SK-N-SH (cell line): ENCODE results near the gene CFAP20DC. TPM values are rescaled to one million over a fixed set of nuclear protein-coding genes. Genes with fewer than 3 reads are reported as not detected.

Experiments used
- CTCF ChIA-PET: fragments of 300-600, 350-600 bp; formaldehyde crosslinking; extraction: SDS; loops from one replicate; lab custom pipeline; 2021; lab: Yijun Ruan, JAX
- POLR2A ChIA-PET: fragments of 350-600 bp; sonication (Branson Sonifier 250); formaldehyde crosslinking; extraction: SDS; loops from one replicate; lab custom pipeline; 2020; ENCODE audit warnings: antibody characterized with exemption, inconsistent platforms; lab: Yijun Ruan, JAX
- DNase-seq: peaks from one replicate; pipeline ENCODE4 v3.0.0; 2012
- H2AFZ ChIP-seq: fragments of 200-600 bp; sonication (generic); 2 replicates; pipeline ENCODE4 v1.8.1; 2016; ENCODE audit warnings: antibody characterized with exemption, mild to moderate bottlenecking, low read depth
- H3F3A ChIP-seq: fragments of 200-600 bp; sonication (generic); replicated peaks from 2 replicates; pipeline ENCODE3; 2016; ENCODE audit warnings: antibody characterized with exemption, mild to moderate bottlenecking; ENCODE audit not compliant: insufficient read depth
- H3K27ac ChIP-seq, 2 experiments: fragments of 200-500 bp in 1 of 2; fragments of 200-600 bp in 1 of 2; sonication (Bioruptor generic) in 1 of 2; sonication (generic), shearing (Covaris generic) in 1 of 2; 2 replicates each; pipeline versions ENCODE4 v1.5.1 to v1.6.1; 2014 to 2016; ENCODE audit warnings: low read depth in 2 of 2, inconsistent platforms in 1 of 2, low read length in 1 of 2, mild to moderate bottlenecking in 1 of 2, mixed read lengths in 1 of 2
- H3K27me3 ChIP-seq: fragments of 200-600 bp; sonication (generic), shearing (Covaris generic); 2 replicates; pipeline ENCODE4 v1.6.1; 2016; ENCODE audit warnings: mixed run types; ENCODE audit not compliant: insufficient read depth
- H3K36me3 ChIP-seq, 2 experiments: fragments of 200-500 bp in 1 of 2; fragments of 200-600 bp in 1 of 2; sonication (Bioruptor generic) in 1 of 2; sonication (generic) in 1 of 2; replicated peaks in 1 of 2; 2 replicates each; pipeline versions ENCODE3 to v1.5.1; 2014 to 2016; ENCODE audit warnings: low read length in 1 of 2, mild to moderate bottlenecking in 1 of 2; ENCODE audit not compliant: insufficient read depth in 2 of 2, control insufficient read depth in 1 of 2
- H3K4me1 ChIP-seq, 2 experiments: fragments of 200-500 bp in 1 of 2; fragments of 200-600 bp in 1 of 2; sonication (Bioruptor generic) in 1 of 2; sonication (generic), shearing (Covaris generic) in 1 of 2; 2 replicates each; pipeline versions ENCODE4 v1.5.1 to v1.6.1; 2014 to 2016; ENCODE audit warnings: low read depth in 1 of 2, low read length in 1 of 2, mixed run types in 1 of 2; ENCODE audit not compliant: insufficient read depth in 2 of 2, control insufficient read depth in 1 of 2
- H3K4me2 ChIP-seq: fragments of 200-600 bp; sonication (generic), shearing (Covaris generic); 2 replicates; pipeline ENCODE4 v1.6.1; 2017; ENCODE audit warnings: mixed run types
- H3K4me3 ChIP-seq, 2 experiments: fragments of 200-500 bp in 1 of 2; fragments of 200-600 bp in 1 of 2; sonication (Bioruptor generic) in 1 of 2; sonication (generic), shearing (Covaris generic) in 1 of 2; 2 replicates each; pipeline versions ENCODE4 v1.5.1 to v1.8.1; 2014 to 2016; ENCODE audit warnings: low read depth in 2 of 2, inconsistent platforms in 1 of 2, low read length in 1 of 2, mild to moderate bottlenecking in 1 of 2, mixed read lengths in 1 of 2, moderate library complexity in 1 of 2
- H3K79me2 ChIP-seq: fragments of 200-600 bp; sonication (generic); 2 replicates; pipeline ENCODE4 v1.8.1; 2017; ENCODE audit warnings: mild to moderate bottlenecking; ENCODE audit not compliant: insufficient read depth
- H3K9ac ChIP-seq: fragments of 200-600 bp; sonication (generic); 2 replicates; pipeline ENCODE4 v1.6.1; 2017; ENCODE audit warnings: mixed run types
- H3K9me2 ChIP-seq: fragments of 200-600 bp; sonication (generic); 2 replicates; pipeline ENCODE4 v1.6.1; 2017; ENCODE audit warnings: mixed run types
- H3K9me3 ChIP-seq: fragments of 200-600 bp; sonication (generic); 2 replicates; pipeline ENCODE4 v1.6.1; 2017; ENCODE audit warnings: mixed run types, mild to moderate bottlenecking, moderate library complexity
- H4K20me1 ChIP-seq: fragments of 200-600 bp; sonication (generic); 2 replicates; pipeline ENCODE4 v1.6.1; 2017; ENCODE audit warnings: mild to moderate bottlenecking, mixed run types; ENCODE audit not compliant: insufficient read depth
- ELF1 ChIP-seq: IDR thresholded peaks from 2 replicates; pipeline ENCODE4 v1.4.0; 2012
- FOSL2 ChIP-seq: IDR thresholded peaks from 2 replicates; pipeline ENCODE4 v1.4.0; 2012; ENCODE audit warnings: low read depth, mild to moderate bottlenecking, moderate library complexity, borderline replicate concordance
- FOXJ3 ChIP-seq: sonication (generic); formaldehyde crosslinking; IDR thresholded peaks from 2 replicates; pipeline ENCODE4 v1.5.1; 2020; ENCODE audit warnings: mild to moderate bottlenecking, missing genetic modification reagents
- GABPA ChIP-seq: IDR thresholded peaks from 2 replicates; pipeline ENCODE4 v1.4.0; 2012; ENCODE audit warnings: low read depth, mild to moderate bottlenecking
- IRF3 ChIP-seq: fragments of 150-350 bp; IDR thresholded peaks from 2 replicates; pipeline ENCODE4 v1.6.1; 2016; ENCODE audit warnings: mild to moderate bottlenecking, low read depth, low read length
- MAX ChIP-seq: IDR thresholded peaks from 2 replicates; pipeline ENCODE4 v1.4.0; 2012; ENCODE audit warnings: low read depth
- MXI1 ChIP-seq: IDR thresholded peaks from 2 replicates; pipeline ENCODE4 v1.6.1; 2012; ENCODE audit warnings: mild to moderate bottlenecking, low read depth, low read length, improper control_type of control experiment
- NRF1 ChIP-seq: IDR thresholded peaks from 2 replicates; pipeline ENCODE4 v1.6.1; 2012; ENCODE audit warnings: low read depth, mild to moderate bottlenecking, low read length
- POLR2AphosphoS5 ChIP-seq: IDR thresholded peaks from 2 replicates; pipeline ENCODE4 v1.6.1; 2012; ENCODE audit warnings: low read depth, low read length
- REST ChIP-seq: IDR thresholded peaks from 2 replicates; pipeline ENCODE4 v1.6.1; 2012; ENCODE audit warnings: mild to moderate bottlenecking, low read depth, low read length, moderate library complexity
- RFX5 ChIP-seq: IDR thresholded peaks from 2 replicates; pipeline ENCODE4 v1.6.1; 2012; ENCODE audit warnings: mild to moderate bottlenecking, improper control_type of control experiment, low read length
- RXRA ChIP-seq: IDR thresholded peaks from 2 replicates; pipeline ENCODE4 v1.4.0; 2012; ENCODE audit warnings: low read depth, mild to moderate bottlenecking, borderline replicate concordance
- TAF1 ChIP-seq: IDR thresholded peaks from 2 replicates; pipeline ENCODE4 v1.6.1; 2012; ENCODE audit warnings: low read depth, mild to moderate bottlenecking, low read length, moderate library complexity, borderline replicate concordance
- TCF12 ChIP-seq: IDR thresholded peaks from 2 replicates; pipeline ENCODE4 v1.4.0; 2012
- USF1 ChIP-seq: IDR thresholded peaks from 2 replicates; pipeline ENCODE4 v1.4.0; 2012; ENCODE audit warnings: low read depth, borderline replicate concordance
- WGBS: methylation state at CpG from one replicate; pipeline ENCODE4 v1.1.6; 2017; ENCODE audit warnings: low lambda C conversion rate; 5-methylcytosine and 5-hydroxymethylcytosine counted together
- polyA plus RNA-seq, 3 experiments: library from polyadenylated mRNA; depleted of rRNA; stranded (reverse); fragments of >200 nt; gene quantifications; 2 replicates each; pipeline ENCODE4 v1.2.3, GENCODE V29; 2012

The CFAP20DC gene
- polyA plus RNA-seq, 1 of the 3 experiments (the other 2 are of a cell fraction) = 1.8 TPM

- Histone ChIP-seq H3K4me2 (no peak overlapping the region), H3K9ac (no peak overlapping the region), H3K4me3 (no peak overlapping the region), H3K79me2 (no peaks in the 10 kb centered on the region), H3K4me1 (peaks cover 0 to 3% of the 10 kb centered on the region in 2 experiments; a peak in 1 of 4 replicates), H2AFZ (no peak overlapping the region), H3K36me3 (no peaks in the 10 kb centered on the region), H3K9me2 (no peaks in the 10 kb centered on the region), H3K27ac (no peak overlapping the region), H3F3A (peaks cover 3% of the 10 kb centered on the region), H4K20me1 (no peaks in the 10 kb centered on the region), H3K9me3 (no peaks in the 10 kb centered on the region), H3K27me3 (no peaks in the 10 kb centered on the region)
- no peak for DNase-seq
- POLR2A ChIA-PET = no interaction called here
- TF ChIP-seq NRF1 = no peak
- no peak for TF ChIP-seq GABPA
- no peak for TF ChIP-seq USF1
- no peak for TF ChIP-seq FOXJ3 (CRISPR knock-in tag)
- TF ChIP-seq RXRA = no peak
- TF ChIP-seq REST = no peak
- no peak for TF ChIP-seq RFX5
- TF ChIP-seq ELF1 = no peak
- no peak for TF ChIP-seq TCF12
- TF ChIP-seq TAF1 = no peak
- no peak for TF ChIP-seq FOSL2
- WGBS = 83% methylated on average over 3 of the region's 3 CpGs
- CTCF ChIA-PET = interaction anchor here (1.0 to 1.4 kb wide), 4 partner anchors 12 to 220 kb away, joined by 3 to 4 read pairs (median 3); no protein-coding TSS in a partner anchor
Observed at GRCh38 chr3:58861551-58861950, 188.3 kb downstream of the CFAP20DC start.

GRCh38 chr3:58858126-58858525 is 191.7 kb downstream of the CFAP20DC start:
- TF ChIP-seq MAX (no peak), IRF3 (no peak), RXRA (no peak), MXI1 (no peak), POLR2AphosphoS5 (no peak), REST (no peak)
- Histone ChIP-seq H3K4me2 (no peak overlapping the region), H2AFZ (no peak overlapping the region), H3K9me3 (no peaks in the 10 kb centered on the region), H3K4me3 (no peak overlapping the region), H3K27me3 (no peaks in the 10 kb centered on the region), H3K79me2 (no peaks in the 10 kb centered on the region), H3K9ac (no peak overlapping the region), H3F3A (no peaks in the 10 kb centered on the region), H3K4me1 (no peaks in the 10 kb centered on the region), H3K27ac (no peak overlapping the region), H4K20me1 (no peaks in the 10 kb centered on the region), H3K9me2 (no peaks in the 10 kb centered on the region), H3K36me3 (no peaks in the 10 kb centered on the region)
- ChIA-PET CTCF (no interaction called here), POLR2A (no interaction called here)
- 90% methylated on average over 3 of the region's 3 CpGs for WGBS
- DNase-seq = no peak
